ENCODE measurements around the gene DDX39B. TPM values are rescaled to one million over a fixed set of nuclear protein-coding genes. Genes with fewer than 3 reads are reported as not detected.
"Not testable (repeated sequence)": the region's sequence is repeated elsewhere in the genome, so short reads cannot be mapped to it uniquely, and the experiment has no call there.

Gene DDX39B
- total RNA-seq, 3 donors from 2014 or later, result 644 to 667 (median 666) TPM

DNA sequence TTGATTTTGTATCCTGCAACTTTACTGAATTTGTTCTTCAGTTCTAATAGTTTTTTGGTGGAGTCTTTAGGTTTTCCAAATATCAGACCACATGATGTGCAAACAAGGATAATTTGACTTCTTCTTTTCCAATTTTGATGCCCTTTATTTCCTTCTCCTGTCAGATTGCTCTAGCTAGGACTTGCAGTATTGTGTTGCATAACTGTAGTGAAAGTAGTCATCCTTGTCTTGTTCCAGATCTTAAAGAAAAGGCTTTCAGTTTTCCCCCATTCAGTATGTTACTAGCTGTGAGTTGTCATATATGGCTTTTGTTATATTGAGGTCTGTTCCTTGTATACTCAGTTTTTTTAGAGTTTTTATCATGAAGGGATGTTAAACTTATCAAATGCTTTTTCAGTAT lies 39.2 kb downstream of the DDX39B start:
- Mint-ChIP-seq H3K4me1 (ENCODE audit: low read depth) (peaks cover 51% of the 10 kb centered on the region), H3K27me3 (ENCODE audit: low read depth) (no peaks in the 10 kb centered on the region), H3K36me3 (ENCODE audit: insufficient read depth) (peaks cover 8% of the 10 kb centered on the region), H3K9me3 (no peaks in the 10 kb centered on the region), H3K4me3 (no peak overlapping the region)
- no peak for DNase-seq
- ATAC-seq, result no peak

GRCh38 chr6:31499648-31500047 lies 42.2 kb downstream of the DDX39B start:
- ATAC-seq; DNase-seq; H3K9me3 Mint-ChIP-seq; H3K36me3 Mint-ChIP-seq (ENCODE audit: insufficient read depth); H3K27me3 Mint-ChIP-seq (ENCODE audit: low read depth): not testable (repeated sequence)
- Mint-ChIP-seq H3K4me3 (peak overlapping the region; percentile 88), H3K4me1 (ENCODE audit: low read depth) (peaks cover 71% of the 10 kb centered on the region)

- no peaks in the 10 kb centered on the region for H3K27me3 Mint-ChIP-seq (ENCODE audit: low read depth)
- H3K36me3 Mint-ChIP-seq (ENCODE audit: insufficient read depth), result no peaks in the 10 kb centered on the region
- DNase-seq (no peak), ATAC-seq (no peak)
- peak overlapping the region; percentile 88 for H3K4me3 Mint-ChIP-seq
- H3K9me3 Mint-ChIP-seq, result no peaks in the 10 kb centered on the region
- peaks cover 72% of the 10 kb centered on the region for H3K4me1 Mint-ChIP-seq (ENCODE audit: low read depth)
These were observed 43.1 kb downstream of the DDX39B start for GRCh38 chr6:31498748-31499147.

DNA sequence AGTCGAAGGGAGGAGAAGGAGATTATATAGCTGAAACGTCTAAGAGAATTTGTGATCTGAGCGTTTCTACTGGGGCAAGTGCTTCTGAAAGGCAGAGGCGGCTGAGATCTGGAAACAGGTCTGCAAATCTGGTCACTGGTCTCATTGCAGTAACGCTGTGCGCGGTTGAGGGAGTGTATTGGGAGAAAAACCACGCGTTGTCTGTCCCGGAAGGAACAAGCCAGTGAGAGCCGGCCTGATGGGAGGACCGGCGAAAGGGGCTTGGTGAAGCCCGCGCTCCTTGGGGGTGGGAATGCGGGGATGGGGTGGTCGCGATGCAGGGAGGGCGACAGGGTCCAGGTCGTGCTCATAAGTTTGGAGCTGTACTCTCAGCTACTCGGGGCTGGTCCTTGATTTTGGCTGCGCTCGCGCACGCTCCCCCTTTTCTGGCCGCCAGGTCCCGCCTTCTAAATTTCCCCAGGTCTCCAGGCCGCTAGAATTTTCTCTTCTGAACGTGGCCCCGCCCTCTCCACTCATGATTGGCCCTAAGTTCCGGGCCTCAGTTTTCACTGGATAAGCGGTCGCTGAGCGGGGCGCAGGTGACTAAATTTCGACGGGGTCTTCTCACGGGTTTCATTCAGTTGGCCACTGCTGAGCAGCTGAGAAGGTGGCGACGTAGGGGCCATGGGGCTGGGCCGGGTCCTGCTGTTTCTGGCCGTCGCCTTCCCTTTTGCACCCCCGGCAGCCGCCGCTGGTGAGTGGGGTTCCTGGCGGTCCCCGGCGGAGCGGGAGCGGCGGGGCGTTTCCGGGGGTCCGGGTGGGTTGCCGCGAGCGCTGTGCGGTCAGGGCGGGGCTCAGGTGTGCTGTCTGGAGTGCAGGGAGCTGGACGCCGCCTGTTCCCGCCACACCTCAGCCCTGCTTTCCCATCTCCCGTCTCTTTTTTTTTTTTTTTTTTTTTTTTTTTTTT lies 44.0 kb downstream of the DDX39B start, which contains the start of gene MICB:
Gene MICB (plus strand): TSS at position 615 of the 946 bp plus-strand sequence. CDS start 49 bp downstream, at position 664.
- DNase-seq (peak; percentile 80), ATAC-seq (peak; percentile 82 to 85)
- no peaks in the 10 kb centered on the region for H3K36me3 Mint-ChIP-seq (ENCODE audit: insufficient read depth)
- no peaks in the 10 kb centered on the region for H3K9me3 Mint-ChIP-seq
- H3K4me3 Mint-ChIP-seq, result peak within 1 kb of the TSS; percentile 88
- peaks cover 71% of the 10 kb centered on the region for H3K4me1 Mint-ChIP-seq (ENCODE audit: low read depth)
- H3K27me3 Mint-ChIP-seq (ENCODE audit: low read depth), result no peaks in the 10 kb centered on the region

DNA sequence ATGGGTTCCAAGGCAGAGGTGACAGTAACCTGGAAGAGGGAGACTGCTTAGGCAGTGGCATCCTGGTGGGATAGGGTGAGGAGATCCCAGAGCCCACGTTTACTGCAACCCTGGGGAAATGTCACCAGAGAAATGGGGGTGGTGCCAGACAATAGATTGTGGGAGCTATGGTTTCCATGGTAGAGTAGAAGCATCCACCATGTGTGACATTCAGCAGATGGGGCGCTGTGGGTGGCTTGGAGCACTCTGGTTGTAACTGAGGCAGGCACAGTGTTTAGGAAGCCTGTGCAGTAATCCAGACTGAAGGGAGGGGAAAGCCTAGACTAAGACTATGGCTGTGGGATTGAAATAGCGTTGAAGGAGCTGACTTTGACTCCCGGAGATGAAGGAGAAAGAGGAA lies 45.0 kb downstream of the DDX39B start:
- Mint-ChIP-seq H3K4me1 (ENCODE audit: low read depth) (peaks cover 68% of the 10 kb centered on the region), H3K4me3 (peak overlapping the region; percentile 88)
- DNase-seq; ATAC-seq; H3K27me3 Mint-ChIP-seq (ENCODE audit: low read depth); H3K36me3 Mint-ChIP-seq (ENCODE audit: insufficient read depth); H3K9me3 Mint-ChIP-seq: not testable (repeated sequence)

DNA sequence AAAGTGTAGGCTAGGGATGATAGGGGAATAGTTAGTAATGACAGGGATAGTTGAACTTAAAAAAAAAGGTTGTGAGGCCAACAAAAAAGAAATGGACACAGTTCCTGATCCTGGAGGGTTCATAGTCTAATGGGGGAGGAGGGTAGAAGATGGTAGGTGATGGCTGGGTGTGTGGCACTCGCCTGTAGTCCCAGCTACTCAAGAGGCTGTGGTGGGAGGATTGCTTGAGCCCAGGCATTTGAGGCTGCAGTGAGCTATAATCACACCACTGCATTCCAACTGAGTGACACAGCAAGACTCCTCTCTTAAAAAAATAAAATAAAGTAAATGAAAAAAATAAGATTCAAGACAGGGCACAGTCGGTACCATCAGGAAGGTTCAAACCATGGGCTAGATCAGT lies 46.2 kb downstream of the DDX39B start:
- Mint-ChIP-seq H3K27me3 (ENCODE audit: low read depth) (no peaks in the 10 kb centered on the region), H3K36me3 (ENCODE audit: insufficient read depth) (no peaks in the 10 kb centered on the region), H3K9me3 (no peaks in the 10 kb centered on the region), H3K4me1 (ENCODE audit: low read depth) (peaks cover 58% of the 10 kb centered on the region), H3K4me3 (peak overlapping the region; percentile 92)
- DNase-seq, result no peak
- ATAC-seq, result no peak

DNA sequence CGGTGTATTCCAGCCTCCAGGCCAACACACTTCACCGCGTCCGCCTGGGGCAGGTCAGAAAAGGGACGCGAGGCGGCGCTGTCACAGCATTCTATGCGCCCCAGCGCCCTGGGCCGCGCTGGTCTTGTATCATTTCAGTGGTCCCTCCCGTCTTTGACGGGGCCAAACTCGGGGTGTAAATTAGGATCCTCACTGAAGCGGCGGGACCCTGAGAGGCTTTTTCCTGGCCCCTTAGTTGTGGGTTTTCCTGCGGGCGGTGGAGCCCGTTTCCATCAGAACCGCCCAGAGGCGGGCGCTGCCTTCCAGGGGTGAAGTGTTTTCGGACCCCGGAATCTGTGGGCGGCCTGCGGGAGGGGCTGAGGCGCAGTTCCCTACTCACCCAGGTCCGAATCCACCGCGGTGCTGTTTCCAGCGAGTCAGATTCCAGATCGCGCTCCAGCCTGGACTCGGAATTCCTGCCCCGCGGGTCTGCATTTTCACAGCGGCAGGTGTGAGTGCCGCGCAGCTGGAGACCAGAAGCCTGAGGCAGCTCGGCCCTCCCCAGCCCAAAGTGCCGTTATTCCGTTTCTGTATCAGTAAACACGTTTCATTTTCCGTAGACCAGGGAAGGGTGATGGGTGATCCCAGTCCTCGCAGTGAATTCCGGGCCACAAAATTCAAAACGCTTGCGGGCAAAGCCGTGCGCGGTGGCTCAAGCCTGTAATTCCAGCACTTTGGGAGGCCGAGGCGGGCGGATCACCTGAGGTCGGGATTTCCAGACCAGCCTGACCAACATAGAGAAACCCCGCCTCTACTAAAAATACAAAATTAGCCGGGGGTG lies 47.7 kb downstream of the DDX39B start:
- ATAC-seq, result peak; percentile 54 to 58
- Mint-ChIP-seq H3K36me3 (ENCODE audit: insufficient read depth) (no peaks in the 10 kb centered on the region), H3K9me3 (no peaks in the 10 kb centered on the region), H3K4me1 (ENCODE audit: low read depth) (peaks cover 52% of the 10 kb centered on the region), H3K27me3 (ENCODE audit: low read depth) (no peaks in the 10 kb centered on the region), H3K4me3 (peak overlapping the region; percentile 92)
- peak; percentile 68 for DNase-seq

DNA sequence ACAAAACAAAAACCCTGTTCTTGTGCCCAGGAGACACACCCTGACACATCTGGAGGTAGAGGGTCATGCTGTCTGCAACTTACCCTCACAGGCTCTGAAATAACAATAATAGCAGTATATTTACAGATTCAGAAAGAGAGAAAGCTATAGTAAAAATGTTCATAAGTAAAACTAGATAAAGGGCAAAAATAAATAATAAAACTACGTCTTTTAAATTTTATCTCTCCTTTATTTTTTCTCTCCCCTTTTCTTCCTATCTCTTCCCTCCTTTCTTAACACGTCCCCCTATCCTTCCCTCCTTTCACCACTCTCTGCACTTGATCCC lies 48.3 kb downstream of the DDX39B start:
- H3K4me3 Mint-ChIP-seq, result peak overlapping the region; percentile 92
- ATAC-seq; H3K9me3 Mint-ChIP-seq; H3K36me3 Mint-ChIP-seq (ENCODE audit: insufficient read depth); H3K27me3 Mint-ChIP-seq (ENCODE audit: low read depth); DNase-seq: not testable (repeated sequence)
- peaks cover 46% of the 10 kb centered on the region for H3K4me1 Mint-ChIP-seq (ENCODE audit: low read depth)

- Mint-ChIP-seq H3K4me3 (no peak overlapping the region), H3K36me3 (ENCODE audit: insufficient read depth) (peaks cover 2% of the 10 kb centered on the region), H3K27me3 (ENCODE audit: low read depth) (no peaks in the 10 kb centered on the region), H3K4me1 (ENCODE audit: low read depth) (peaks cover 19% of the 10 kb centered on the region), H3K9me3 (no peaks in the 10 kb centered on the region)
- ATAC-seq, result no peak
- no peak for DNase-seq
These were observed 51.5 kb downstream of the DDX39B start for GRCh38 chr6:31490115-31490873.

DNA sequence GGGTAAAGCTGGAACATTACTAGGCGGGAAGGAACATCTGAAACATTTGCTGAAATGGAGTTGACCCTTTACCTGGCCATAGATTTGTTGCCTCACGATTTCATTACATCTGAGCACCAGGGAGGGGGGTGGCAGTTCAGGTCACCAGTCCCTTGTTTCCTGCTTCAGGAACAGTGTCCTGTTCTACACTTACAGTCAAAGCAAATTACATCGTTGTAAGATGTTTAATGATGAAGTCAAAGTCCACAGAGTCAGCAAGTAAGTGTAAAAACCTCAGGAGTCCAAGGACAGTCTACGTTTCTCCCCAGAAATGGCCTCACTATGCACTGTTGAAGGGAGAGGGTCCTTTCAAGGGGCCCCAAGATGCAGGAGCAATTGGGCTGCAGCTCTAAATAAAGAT lies 52.7 kb downstream of the DDX39B start:
- H3K36me3 Mint-ChIP-seq (ENCODE audit: insufficient read depth), result peaks cover 2% of the 10 kb centered on the region
- H3K4me3 Mint-ChIP-seq, result no peak overlapping the region
- no peak for ATAC-seq
- H3K4me1 Mint-ChIP-seq (ENCODE audit: low read depth), result peaks cover 15% of the 10 kb centered on the region
- H3K9me3 Mint-ChIP-seq, result no peaks in the 10 kb centered on the region
- no peak for DNase-seq
- no peaks in the 10 kb centered on the region for H3K27me3 Mint-ChIP-seq (ENCODE audit: low read depth)

GRCh38 chr6:31487674-31488073 lies 54.1 kb downstream of the DDX39B start:
- H3K4me3 Mint-ChIP-seq; H3K36me3 Mint-ChIP-seq (ENCODE audit: insufficient read depth); DNase-seq; H3K9me3 Mint-ChIP-seq; H3K27me3 Mint-ChIP-seq (ENCODE audit: low read depth); ATAC-seq: not testable (repeated sequence)
- peaks cover 11% of the 10 kb centered on the region for H3K4me1 Mint-ChIP-seq (ENCODE audit: low read depth)

DNA sequence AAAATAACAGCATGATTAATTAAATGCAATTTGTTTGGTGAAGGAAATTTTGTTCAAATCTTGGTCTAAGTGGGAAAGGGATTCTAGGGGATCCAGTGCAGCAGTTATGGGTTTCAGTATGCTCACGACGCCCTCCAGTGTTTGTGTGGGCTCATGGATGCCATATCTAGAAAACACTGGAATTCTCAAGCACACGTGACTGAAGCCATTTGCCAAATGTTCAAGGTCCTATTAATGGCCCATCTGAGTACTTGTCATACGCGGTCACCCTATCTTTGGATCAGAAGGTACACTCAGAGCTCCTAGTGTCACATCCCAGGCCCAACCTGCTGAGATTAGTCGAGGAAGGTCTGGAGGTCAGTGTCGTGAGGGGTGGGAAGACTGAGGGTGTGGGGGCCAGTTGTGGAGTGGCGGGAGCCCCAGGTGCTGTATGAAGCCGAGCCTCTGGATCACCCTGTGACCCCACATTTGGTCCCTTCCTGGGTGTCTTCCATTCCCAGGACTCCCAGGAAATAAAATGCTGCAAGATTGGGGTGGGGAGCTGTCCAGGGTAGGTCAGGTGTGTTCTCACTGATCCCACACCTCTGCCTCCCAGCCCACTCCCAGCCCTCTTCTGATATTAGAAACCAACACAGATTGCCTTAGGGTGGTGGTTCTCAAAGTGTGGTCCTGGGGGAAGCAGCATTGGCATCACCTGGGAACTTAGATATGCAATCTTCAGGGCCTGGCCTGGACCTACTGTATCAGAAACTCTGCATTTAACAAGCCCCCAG lies 55.6 kb downstream of the DDX39B start:
- ATAC-seq; H3K27me3 Mint-ChIP-seq (ENCODE audit: low read depth); H3K4me3 Mint-ChIP-seq; H3K9me3 Mint-ChIP-seq; H3K36me3 Mint-ChIP-seq (ENCODE audit: insufficient read depth); DNase-seq; H3K4me1 Mint-ChIP-seq (ENCODE audit: low read depth): not testable (repeated sequence)

GRCh38 chr6:31485055-31485454 lies 56.7 kb downstream of the DDX39B start:
- Mint-ChIP-seq H3K36me3 (ENCODE audit: insufficient read depth) (peaks cover 2% of the 10 kb centered on the region), H3K27me3 (ENCODE audit: low read depth) (no peaks in the 10 kb centered on the region), H3K9me3 (no peaks in the 10 kb centered on the region), H3K4me3 (no peak overlapping the region), H3K4me1 (ENCODE audit: low read depth) (peaks cover under 1% of the 10 kb centered on the region)
- DNase-seq (no peak), ATAC-seq (no peak)

Data from activated T-cell treated with anti-CD3 and anti-CD28 coated beads, Interleukin-2, amount 50 U/mL, for 4 hours (primary cell).